K562 (cell line): ENCODE data around the gene PGAM2. TPM values are rescaled to one million over a fixed set of nuclear protein-coding genes. Genes with fewer than 3 reads are reported as not detected.

ENCODE experiments used
- ATAC-seq: fragments of 200-7000 bp; cut with Tn5 transposase; 3 replicates; pipeline ENCODE4 v1.9.1; 2020; ENCODE audit warnings: moderate library complexity
- BruUV-seq: library from RNA; stranded (reverse); fragments of 400-500 nt; replicated peaks from 2 replicates; lab custom pipeline; 2021; lab: Mats Ljungman, UMichigan
- CTCF ChIA-PET: fragments of 300-600 bp; formaldehyde crosslinking; extraction: SDS; loops from one replicate; lab custom pipeline; 2021; ENCODE audit warnings: low intra/inter-chr PET ratio; lab: Yijun Ruan, JAX
- POLR2A ChIA-PET: fragments of 300-600, 350-650 bp; sonication (Branson Sonifier 250); formaldehyde crosslinking; extraction: SDS; loops from one replicate; lab custom pipeline; 2021; ENCODE audit warnings: antibody characterized with exemption, inconsistent platforms; lab: Yijun Ruan, JAX
- DNase-seq, 4 experiments: peaks; one replicate each; pipeline versions ENCODE4 v3.0.0 to v3.0.0-alpha.2; 2011 to 2018; ENCODE audit warnings: low spot score in 3 of 4, mixed read lengths in 3 of 4; ENCODE audit errors: extremely low read depth in 1 of 4
- FAIRE-seq: peaks from 2 replicates; lab custom pipeline; 2011; peaks lifted over from hg19 to GRCh38; lab: Jason Lieb, UNC
- H2AFZ ChIP-seq: 2 replicates; pipeline ENCODE4 v1.6.0; 2011; ENCODE audit warnings: low read depth, low read length, control low read depth, inconsistent platforms
- H3K27ac ChIP-seq: fragments of 200-600 bp; 3 replicates; pipeline ENCODE4 v1.8.0; 2011; ENCODE audit warnings: low read depth, mild to moderate bottlenecking, control low read depth, inconsistent platforms, low read length, moderate library complexity, mixed read lengths; ENCODE audit errors: extremely low read depth
- H3K27me3 ChIP-seq, 2 experiments: fragments of 300-600 bp in 1 of 2; 2 replicates in 1 of 2; 3 replicates in 1 of 2; pipeline versions ENCODE4 v1.6.0 to v1.8.0; 2011; ENCODE audit warnings: inconsistent platforms in 2 of 2, low read length in 2 of 2, mild to moderate bottlenecking in 1 of 2, mixed read lengths in 1 of 2, moderate library complexity in 1 of 2; ENCODE audit not compliant: control insufficient read depth in 2 of 2, insufficient read depth in 2 of 2
- H3K36me3 ChIP-seq: fragments of 300-600 bp; 3 replicates; pipeline ENCODE4 v1.8.0; 2011; ENCODE audit warnings: mild to moderate bottlenecking, low read length, inconsistent platforms; ENCODE audit not compliant: control insufficient read depth, insufficient read depth
- H3K4me1 ChIP-seq, 2 experiments: fragments of 200-600 bp in 1 of 2; replicated peaks in 1 of 2; 2 replicates in 1 of 2; 3 replicates in 1 of 2; pipeline versions ENCODE4 v1.5.1 to v1.8.0; 2011; ENCODE audit warnings: inconsistent platforms in 2 of 2, low read length in 2 of 2, mild to moderate bottlenecking in 1 of 2, mixed read lengths in 1 of 2, moderate library complexity in 1 of 2; ENCODE audit not compliant: control insufficient read depth in 2 of 2, insufficient read depth in 2 of 2
- H3K4me2 ChIP-seq: 2 replicates; pipeline ENCODE4 v1.6.1; 2011; ENCODE audit warnings: low read length, control low read depth, inconsistent platforms, mixed read lengths; ENCODE audit not compliant: insufficient read depth
- H3K4me3 ChIP-seq: fragments of 200-600 bp; sonication (generic), shearing (Covaris generic); 2 replicates; pipeline ENCODE4 v1.5.1; 2016; ENCODE audit warnings: control low read depth, inconsistent platforms
- H3K79me2 ChIP-seq: fragments of 200-600 bp; 3 replicates; pipeline ENCODE4 v1.8.0; 2011; ENCODE audit warnings: low read length, inconsistent platforms; ENCODE audit not compliant: control insufficient read depth, insufficient read depth
- H3K9ac ChIP-seq, 2 experiments: 2 replicates each; pipeline versions ENCODE4 v1.6.0 to v1.6.1; 2011; ENCODE audit warnings: low read depth in 2 of 2, low read length in 2 of 2, control low read depth in 1 of 2, inconsistent platforms in 1 of 2, mild to moderate bottlenecking in 1 of 2, mixed read lengths in 1 of 2; ENCODE audit not compliant: insufficient read depth in 1 of 2
- H3K9me1 ChIP-seq: one replicate; pipeline ENCODE4 v1.6.0; 2011; ENCODE audit warnings: inconsistent platforms, mild to moderate bottlenecking, low read length, moderate library complexity; ENCODE audit not compliant: control insufficient read depth, insufficient read depth
- H3K9me3 ChIP-seq: replicated peaks from 2 replicates; pipeline ENCODE4 v1.5.1; 2011; ENCODE audit warnings: low read depth, low read length, inconsistent platforms; ENCODE audit not compliant: control insufficient read depth, insufficient read depth
- H4K20me1 ChIP-seq: replicated peaks from 2 replicates; pipeline ENCODE4 v1.6.1; 2011; ENCODE audit warnings: low read length, inconsistent platforms, mixed read lengths; ENCODE audit not compliant: control insufficient read depth, insufficient read depth
- BRCA1 ChIP-seq, 2 experiments: fragments of 450-650 bp in 1 of 2; sonication (generic) in 1 of 2; formaldehyde crosslinking in 1 of 2; IDR thresholded peaks; 2 replicates each; pipeline versions ENCODE4 v1.5.0 to v1.6.1; 2017 to 2020; ENCODE audit warnings: mild to moderate bottlenecking in 1 of 2, missing genetic modification reagents in 1 of 2
- HDAC1 ChIP-seq, 2 experiments: fragments of 450-650 bp; IDR thresholded peaks; 2 replicates each; pipeline ENCODE4 v1.6.1; 2016 to 2017; ENCODE audit warnings: inconsistent platforms in 1 of 2, mild to moderate bottlenecking in 1 of 2, moderate library complexity in 1 of 2
- MEF2A ChIP-seq: IDR thresholded peaks from 2 replicates; pipeline ENCODE4 v1.6.1; 2011; ENCODE audit warnings: low read depth, mild to moderate bottlenecking, low read length, moderate library complexity; ENCODE audit not compliant: control insufficient read depth
- NFE2L1 ChIP-seq: fragments of 450-650 bp; IDR thresholded peaks from 2 replicates; pipeline ENCODE4 v1.6.1; 2016; ENCODE audit warnings: missing genetic modification characterization, low read depth, mild to moderate bottlenecking, missing compliant biosample characterization, moderate library complexity, borderline replicate concordance
- NR2F6 ChIP-seq: fragments of 450-650 bp; formaldehyde crosslinking; IDR thresholded peaks from 2 replicates; pipeline ENCODE4 v1.4.0; 2020; ENCODE audit warnings: mild to moderate bottlenecking
- TEAD4 ChIP-seq, 2 experiments: sonication (generic) in 1 of 2; formaldehyde crosslinking in 1 of 2; IDR thresholded peaks; 2 replicates each; pipeline versions ENCODE4 v1.6.1 to v1.8.0; 2012 to 2022; ENCODE audit warnings: borderline replicate concordance in 1 of 2, inconsistent platforms in 1 of 2, low read length in 1 of 2, mild to moderate bottlenecking in 1 of 2, missing genetic modification reagents in 1 of 2
- WGBS: fragments of 100-300 bp; shearing (Covaris generic); methylation state at CpG from one replicate; pipeline ENCODE4 v1.1.6; 2016; ENCODE audit warnings: low coverage, mixed read lengths; ENCODE audit not compliant: insufficient coverage; ENCODE audit errors: missing lambda C conversion rate; 5-methylcytosine and 5-hydroxymethylcytosine counted together
- in situ Hi-C: fragments of 300-500 bp; cut with MboI; formaldehyde crosslinking; loops from 4 replicates; pipeline ENCODE4 v1.15.0; 2018; ENCODE audit warnings: inconsistent platforms, mixed read lengths
- intact Hi-C: fragments of 100-400 bp; cut with micrococcal nuclease; formaldehyde crosslinking; loops from 2 replicates; pipeline ENCODE4 v1.14.2; 2022
- polyA plus RNA-seq, 8 experiments: library from polyadenylated mRNA; depleted of rRNA in 4 of 8; stranded (reverse) in 5 of 8; unstranded in 3 of 8; fragments of >200 nt; fragmentation: Nextera tagmentation in 2 of 8; fragmentation: Illumina TruSeq in 1 of 8; extraction: Ambion mirVana in 2 of 8; extraction: Trizol in 1 of 8; gene quantifications; 2 replicates each; pipeline versions ENCODE4 v1.2.1 to v1.2.3, GENCODE V29; 2011 to 2014; ENCODE audit warnings: inconsistent platforms in 1 of 8, missing spikeins in 1 of 8
- total RNA-seq, 7 experiments: library from RNA; depleted of rRNA in 6 of 7; stranded (reverse); fragments of >200 nt in 6 of 7; fragmentation: Illumina TruSeq in 2 of 7; extraction: Trizol in 2 of 7; gene quantifications; 2 replicates each; pipeline versions ENCODE4 v1.2.1 to v1.2.3, GENCODE V29; 2011 to 2021; ENCODE audit warnings: low replicate concordance in 1 of 7
- TF ChIP-seq, protein P1 (sequence below), 2 experiments: fragments of 450-650 bp in 1 of 2; sonication (generic) in 1 of 2; formaldehyde crosslinking in 1 of 2; IDR thresholded peaks; 2 replicates each; pipeline versions ENCODE4 v1.7.1 to v1.9.0; 2016 to 2022; ENCODE audit warnings: inconsistent platforms in 1 of 2, mild to moderate bottlenecking in 1 of 2, missing genetic modification reagents in 1 of 2
- TF ChIP-seq, protein P2 (sequence below): sonication (generic); IDR thresholded peaks from 2 replicates; pipeline ENCODE4 v1.6.1; 2016

Gene PGAM2
- total and polyA plus RNA-seq, 9 of the 15 experiments (the other 6 are each of a cell fraction or from before 2014, with no cell fraction given): not detected

DNA sequence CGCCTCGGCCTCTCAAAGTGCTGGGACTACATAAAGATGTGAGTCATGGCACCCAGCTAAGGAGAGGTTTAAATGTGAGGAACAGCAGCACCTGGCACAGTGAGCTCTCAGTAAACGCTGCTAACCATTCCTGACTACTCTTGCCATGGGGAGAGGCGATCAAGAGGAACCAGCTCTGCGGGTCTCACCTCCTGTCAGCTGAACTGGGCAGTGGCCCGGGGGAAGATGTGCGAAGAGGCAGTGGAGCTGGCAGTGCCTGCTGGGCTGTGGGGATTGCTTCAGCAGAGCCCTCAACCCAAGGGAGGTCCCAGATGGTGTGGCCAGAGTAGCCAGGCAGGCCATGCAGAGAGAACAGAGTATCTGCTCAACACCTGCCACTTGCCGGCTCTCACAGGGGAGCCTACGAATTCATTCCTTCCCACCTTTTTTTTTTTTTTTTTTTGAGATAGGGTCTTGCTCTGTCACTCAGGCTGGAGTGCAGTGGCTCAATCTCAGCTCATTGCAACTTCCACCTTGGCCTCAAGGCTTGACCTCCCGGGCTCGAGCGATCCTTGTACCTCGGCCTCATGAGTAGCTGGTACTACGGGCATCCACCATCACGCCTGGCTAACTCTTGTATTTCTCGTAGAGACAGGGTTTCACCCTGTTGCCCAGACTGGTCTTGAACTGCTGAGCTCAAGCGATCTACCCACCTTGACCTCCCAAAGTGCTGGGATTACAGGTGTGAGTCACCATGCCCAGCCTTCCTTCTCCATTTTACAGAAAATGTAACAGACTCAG, 10.1 kb upstream of the PGAM2 start:
- H3K9me3 ChIP-seq: no peaks in the 10 kb centered on the region
- H4K20me1 ChIP-seq: peaks cover 16% of the 10 kb centered on the region
- CTCF ChIA-PET: no interaction called here
- no peak overlapping the region for H3K9ac ChIP-seq
- in situ Hi-C loops: no loop called here
- H3K27ac ChIP-seq: no peak overlapping the region
- no peak overlapping the region for H3K4me2 ChIP-seq
- POLR2A ChIA-PET: interaction anchor here (0.7 to 1.0 kb wide), 3 partner anchors 9 to 75 kb away, joined by 3 read pairs; no protein-coding TSS in a partner anchor
- H3K27me3 ChIP-seq: no peaks in the 10 kb centered on the region
- peaks cover 4% of the 10 kb centered on the region for H3K9me1 ChIP-seq
- H2AFZ ChIP-seq: no peak overlapping the region
- DNase-seq (no peak), ATAC-seq (no peak), FAIRE-seq (no peak)
- H3K36me3 ChIP-seq: peaks cover 33% of the 10 kb centered on the region; the same call in 2 of the 3 replicates
- 82% methylated on average over 17 of the region's 17 CpGs for WGBS
- no peaks in the 10 kb centered on the region for H3K79me2 ChIP-seq
- H3K4me3 ChIP-seq: no peak overlapping the region
- intact Hi-C loops: no loop called here
- BruUV-seq: no TSS peak
- H3K4me1 ChIP-seq: peaks cover 0 to 19% of the 10 kb centered on the region in 2 experiments; a peak in 2 of 5 replicates
- TF ChIP-seq NFE2L1 (tag) (no peak), BRCA1 (IDR thresholded peaks at IDR 0.05) (no peak), BRCA1 (CRISPR knock-in tag; IDR thresholded peaks at IDR 0.05) (no peak), MEF2A (no peak), HDAC1 (IDR thresholded peaks at IDR 0.05) (no peak), NR2F6 (CRISPR knock-in tag) (no peak), TEAD4 (IDR thresholded peaks at IDR 0.05; ENCODE audit: low read length) (no peak), TEAD4 (CRISPR knock-in tag; IDR thresholded peaks at IDR 0.05; ENCODE audit: borderline replicate concordance) (no peak)
- TF ChIP-seq, protein P1, sequence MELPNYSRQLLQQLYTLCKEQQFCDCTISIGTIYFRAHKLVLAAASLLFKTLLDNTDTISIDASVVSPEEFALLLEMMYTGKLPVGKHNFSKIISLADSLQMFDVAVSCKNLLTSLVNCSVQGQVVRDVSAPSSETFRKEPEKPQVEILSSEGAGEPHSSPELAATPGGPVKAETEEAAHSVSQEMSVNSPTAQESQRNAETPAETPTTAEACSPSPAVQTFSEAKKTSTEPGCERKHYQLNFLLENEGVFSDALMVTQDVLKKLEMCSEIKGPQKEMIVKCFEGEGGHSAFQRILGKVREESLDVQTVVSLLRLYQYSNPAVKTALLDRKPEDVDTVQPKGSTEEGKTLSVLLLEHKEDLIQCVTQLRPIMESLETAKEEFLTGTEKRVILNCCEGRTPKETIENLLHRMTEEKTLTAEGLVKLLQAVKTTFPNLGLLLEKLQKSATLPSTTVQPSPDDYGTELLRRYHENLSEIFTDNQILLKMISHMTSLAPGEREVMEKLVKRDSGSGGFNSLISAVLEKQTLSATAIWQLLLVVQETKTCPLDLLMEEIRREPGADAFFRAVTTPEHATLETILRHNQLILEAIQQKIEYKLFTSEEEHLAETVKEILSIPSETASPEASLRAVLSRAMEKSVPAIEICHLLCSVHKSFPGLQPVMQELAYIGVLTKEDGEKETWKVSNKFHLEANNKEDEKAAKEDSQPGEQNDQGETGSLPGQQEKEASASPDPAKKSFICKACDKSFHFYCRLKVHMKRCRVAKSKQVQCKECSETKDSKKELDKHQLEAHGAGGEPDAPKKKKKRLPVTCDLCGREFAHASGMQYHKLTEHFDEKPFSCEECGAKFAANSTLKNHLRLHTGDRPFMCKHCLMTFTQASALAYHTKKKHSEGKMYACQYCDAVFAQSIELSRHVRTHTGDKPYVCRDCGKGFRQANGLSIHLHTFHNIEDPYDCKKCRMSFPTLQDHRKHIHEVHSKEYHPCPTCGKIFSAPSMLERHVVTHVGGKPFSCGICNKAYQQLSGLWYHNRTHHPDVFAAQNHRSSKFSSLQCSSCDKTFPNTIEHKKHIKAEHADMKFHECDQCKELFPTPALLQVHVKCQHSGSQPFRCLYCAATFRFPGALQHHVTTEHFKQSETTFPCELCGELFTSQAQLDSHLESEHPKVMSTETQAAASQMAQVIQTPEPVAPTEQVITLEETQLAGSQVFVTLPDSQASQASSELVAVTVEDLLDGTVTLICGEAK (IDR thresholded peaks at IDR 0.05): no peak
- TF ChIP-seq, protein P1 (CRISPR knock-in tag; IDR thresholded peaks at IDR 0.05): no peak
- TF ChIP-seq, protein P2, sequence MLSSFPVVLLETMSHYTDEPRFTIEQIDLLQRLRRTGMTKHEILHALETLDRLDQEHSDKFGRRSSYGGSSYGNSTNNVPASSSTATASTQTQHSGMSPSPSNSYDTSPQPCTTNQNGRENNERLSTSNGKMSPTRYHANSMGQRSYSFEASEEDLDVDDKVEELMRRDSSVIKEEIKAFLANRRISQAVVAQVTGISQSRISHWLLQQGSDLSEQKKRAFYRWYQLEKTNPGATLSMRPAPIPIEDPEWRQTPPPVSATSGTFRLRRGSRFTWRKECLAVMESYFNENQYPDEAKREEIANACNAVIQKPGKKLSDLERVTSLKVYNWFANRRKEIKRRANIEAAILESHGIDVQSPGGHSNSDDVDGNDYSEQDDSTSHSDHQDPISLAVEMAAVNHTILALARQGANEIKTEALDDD: no peak
